Measurements from ENCODE around the gene SMARCD2. TPM values are rescaled to one million over a fixed set of nuclear protein-coding genes. Genes with fewer than 3 reads are reported as not detected.

The SMARCD2 gene
- total and polyA plus RNA-seq, 2 of the 13 experiments (the other 11 are each of a cell fraction or from before 2014, with no cell fraction given) = 122 to 150 TPM

DNA sequence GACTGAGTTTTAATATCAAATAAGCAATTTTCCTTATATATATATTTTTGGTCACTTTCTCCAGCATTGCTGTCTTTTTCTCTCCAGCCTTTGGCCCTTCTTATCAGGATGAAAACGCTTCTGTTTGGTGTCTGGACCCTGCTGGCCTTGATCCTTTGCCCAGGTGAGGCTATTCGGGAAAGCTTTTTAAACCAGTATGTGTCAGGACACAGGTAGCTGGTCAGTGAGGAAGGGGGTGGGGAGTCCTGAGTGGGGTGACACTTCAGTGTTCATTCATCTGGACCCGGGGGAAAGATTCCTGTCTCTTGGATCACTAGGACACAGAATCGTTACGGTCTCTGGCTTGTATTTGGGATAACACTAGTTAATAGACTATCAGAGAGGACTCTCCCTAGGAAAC, 12.2 kb upstream of the SMARCD2 start (continued):
- TF ChIP-seq EP300 (IDR thresholded peaks at IDR 0.05; ENCODE audit: low read depth in 2 of 2, low read length in 2 of 2) (peak in 1 of 2 experiments; percentile 63; a peak in 2 of 4 replicates), EP300 (CRISPR knock-in tag; IDR thresholded peaks at IDR 0.05; ENCODE audit: borderline replicate concordance) (no peak), LCORL (IDR thresholded peaks at IDR 0.05) (no peak), LCORL (CRISPR knock-in tag; IDR thresholded peaks at IDR 0.05) (peak; percentile 96), IRX3 (CRISPR knock-in tag; IDR thresholded peaks at IDR 0.05; ENCODE audit: borderline replicate concordance, low read depth) (no peak), ZNF510 (CRISPR knock-in tag; IDR thresholded peaks at IDR 0.05; ENCODE audit: low read depth) (no peak), ZNF749 (CRISPR knock-in tag; IDR thresholded peaks at IDR 0.05; ENCODE audit: borderline replicate concordance) (no peak), MIER2 (CRISPR knock-in tag; IDR thresholded peaks at IDR 0.05) (0 out of 2 replicates have a peak, but pooled peaks have one; percentile 25), ZNF652 (CRISPR knock-in tag; IDR thresholded peaks at IDR 0.05; ENCODE audit: borderline replicate concordance, low read depth) (peak; percentile 37; the same call in 1 of the 2 replicates), ESRRA (CRISPR knock-in tag; IDR thresholded peaks at IDR 0.05; ENCODE audit: low read depth) (peak; percentile 75; the same call in 1 of the 2 replicates), ZNF841 (CRISPR knock-in tag; IDR thresholded peaks at IDR 0.05; ENCODE audit: borderline replicate concordance) (no peak), ZEB1 (IDR thresholded peaks at IDR 0.05; ENCODE audit: insufficient replicate concordance, low read depth) (peak; percentile 98), NR2F2 (IDR thresholded peaks at IDR 0.05; ENCODE audit: borderline replicate concordance, low read depth) (peak; percentile 25; the same call in 1 of the 2 replicates), ZNF549 (CRISPR knock-in tag; IDR thresholded peaks at IDR 0.05) (no peak), RFXANK (CRISPR knock-in tag; IDR thresholded peaks at IDR 0.05) (no peak), KDM3A (CRISPR knock-in tag; IDR thresholded peaks at IDR 0.05; ENCODE audit: low read depth) (0 out of 2 replicates have a peak, but pooled peaks have one; percentile 58), RCOR2 (CRISPR knock-in tag; IDR thresholded peaks at IDR 0.05) (peak; percentile 60; the same call in 1 of the 2 replicates)
- TF ChIP-seq, protein P1, sequence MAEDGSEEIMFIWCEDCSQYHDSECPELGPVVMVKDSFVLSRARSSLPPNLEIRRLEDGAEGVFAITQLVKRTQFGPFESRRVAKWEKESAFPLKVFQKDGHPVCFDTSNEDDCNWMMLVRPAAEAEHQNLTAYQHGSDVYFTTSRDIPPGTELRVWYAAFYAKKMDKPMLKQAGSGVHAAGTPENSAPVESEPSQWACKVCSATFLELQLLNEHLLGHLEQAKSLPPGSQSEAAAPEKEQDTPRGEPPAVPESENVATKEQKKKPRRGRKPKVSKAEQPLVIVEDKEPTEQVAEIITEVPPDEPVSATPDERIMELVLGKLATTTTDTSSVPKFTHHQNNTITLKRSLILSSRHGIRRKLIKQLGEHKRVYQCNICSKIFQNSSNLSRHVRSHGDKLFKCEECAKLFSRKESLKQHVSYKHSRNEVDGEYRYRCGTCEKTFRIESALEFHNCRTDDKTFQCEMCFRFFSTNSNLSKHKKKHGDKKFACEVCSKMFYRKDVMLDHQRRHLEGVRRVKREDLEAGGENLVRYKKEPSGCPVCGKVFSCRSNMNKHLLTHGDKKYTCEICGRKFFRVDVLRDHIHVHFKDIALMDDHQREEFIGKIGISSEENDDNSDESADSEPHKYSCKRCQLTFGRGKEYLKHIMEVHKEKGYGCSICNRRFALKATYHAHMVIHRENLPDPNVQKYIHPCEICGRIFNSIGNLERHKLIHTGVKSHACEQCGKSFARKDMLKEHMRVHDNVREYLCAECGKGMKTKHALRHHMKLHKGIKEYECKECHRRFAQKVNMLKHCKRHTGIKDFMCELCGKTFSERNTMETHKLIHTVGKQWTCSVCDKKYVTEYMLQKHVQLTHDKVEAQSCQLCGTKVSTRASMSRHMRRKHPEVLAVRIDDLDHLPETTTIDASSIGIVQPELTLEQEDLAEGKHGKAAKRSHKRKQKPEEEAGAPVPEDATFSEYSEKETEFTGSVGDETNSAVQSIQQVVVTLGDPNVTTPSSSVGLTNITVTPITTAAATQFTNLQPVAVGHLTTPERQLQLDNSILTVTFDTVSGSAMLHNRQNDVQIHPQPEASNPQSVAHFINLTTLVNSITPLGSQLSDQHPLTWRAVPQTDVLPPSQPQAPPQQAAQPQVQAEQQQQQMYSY (CRISPR knock-in tag; IDR thresholded peaks at IDR 0.05) = peak; percentile 46; the same call in 1 of the 2 replicates
- TF ChIP-seq, protein P2, sequence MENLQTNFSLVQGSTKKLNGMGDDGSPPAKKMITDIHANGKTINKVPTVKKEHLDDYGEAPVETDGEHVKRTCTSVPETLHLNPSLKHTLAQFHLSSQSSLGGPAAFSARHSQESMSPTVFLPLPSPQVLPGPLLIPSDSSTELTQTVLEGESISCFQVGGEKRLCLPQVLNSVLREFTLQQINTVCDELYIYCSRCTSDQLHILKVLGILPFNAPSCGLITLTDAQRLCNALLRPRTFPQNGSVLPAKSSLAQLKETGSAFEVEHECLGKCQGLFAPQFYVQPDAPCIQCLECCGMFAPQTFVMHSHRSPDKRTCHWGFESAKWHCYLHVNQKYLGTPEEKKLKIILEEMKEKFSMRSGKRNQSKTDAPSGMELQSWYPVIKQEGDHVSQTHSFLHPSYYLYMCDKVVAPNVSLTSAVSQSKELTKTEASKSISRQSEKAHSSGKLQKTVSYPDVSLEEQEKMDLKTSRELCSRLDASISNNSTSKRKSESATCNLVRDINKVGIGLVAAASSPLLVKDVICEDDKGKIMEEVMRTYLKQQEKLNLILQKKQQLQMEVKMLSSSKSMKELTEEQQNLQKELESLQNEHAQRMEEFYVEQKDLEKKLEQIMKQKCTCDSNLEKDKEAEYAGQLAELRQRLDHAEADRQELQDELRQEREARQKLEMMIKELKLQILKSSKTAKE (CRISPR knock-in tag; IDR thresholded peaks at IDR 0.05; ENCODE audit: borderline replicate concordance) = no peak
- TF ChIP-seq, protein P3, sequence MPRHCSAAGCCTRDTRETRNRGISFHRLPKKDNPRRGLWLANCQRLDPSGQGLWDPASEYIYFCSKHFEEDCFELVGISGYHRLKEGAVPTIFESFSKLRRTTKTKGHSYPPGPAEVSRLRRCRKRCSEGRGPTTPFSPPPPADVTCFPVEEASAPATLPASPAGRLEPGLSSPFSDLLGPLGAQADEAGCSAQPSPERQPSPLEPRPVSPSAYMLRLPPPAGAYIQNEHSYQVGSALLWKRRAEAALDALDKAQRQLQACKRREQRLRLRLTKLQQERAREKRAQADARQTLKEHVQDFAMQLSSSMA (CRISPR knock-in tag; IDR thresholded peaks at IDR 0.05) = 0 out of 2 replicates have a peak, but pooled peaks have one; percentile 18
- TF ChIP-seq, protein P4, sequence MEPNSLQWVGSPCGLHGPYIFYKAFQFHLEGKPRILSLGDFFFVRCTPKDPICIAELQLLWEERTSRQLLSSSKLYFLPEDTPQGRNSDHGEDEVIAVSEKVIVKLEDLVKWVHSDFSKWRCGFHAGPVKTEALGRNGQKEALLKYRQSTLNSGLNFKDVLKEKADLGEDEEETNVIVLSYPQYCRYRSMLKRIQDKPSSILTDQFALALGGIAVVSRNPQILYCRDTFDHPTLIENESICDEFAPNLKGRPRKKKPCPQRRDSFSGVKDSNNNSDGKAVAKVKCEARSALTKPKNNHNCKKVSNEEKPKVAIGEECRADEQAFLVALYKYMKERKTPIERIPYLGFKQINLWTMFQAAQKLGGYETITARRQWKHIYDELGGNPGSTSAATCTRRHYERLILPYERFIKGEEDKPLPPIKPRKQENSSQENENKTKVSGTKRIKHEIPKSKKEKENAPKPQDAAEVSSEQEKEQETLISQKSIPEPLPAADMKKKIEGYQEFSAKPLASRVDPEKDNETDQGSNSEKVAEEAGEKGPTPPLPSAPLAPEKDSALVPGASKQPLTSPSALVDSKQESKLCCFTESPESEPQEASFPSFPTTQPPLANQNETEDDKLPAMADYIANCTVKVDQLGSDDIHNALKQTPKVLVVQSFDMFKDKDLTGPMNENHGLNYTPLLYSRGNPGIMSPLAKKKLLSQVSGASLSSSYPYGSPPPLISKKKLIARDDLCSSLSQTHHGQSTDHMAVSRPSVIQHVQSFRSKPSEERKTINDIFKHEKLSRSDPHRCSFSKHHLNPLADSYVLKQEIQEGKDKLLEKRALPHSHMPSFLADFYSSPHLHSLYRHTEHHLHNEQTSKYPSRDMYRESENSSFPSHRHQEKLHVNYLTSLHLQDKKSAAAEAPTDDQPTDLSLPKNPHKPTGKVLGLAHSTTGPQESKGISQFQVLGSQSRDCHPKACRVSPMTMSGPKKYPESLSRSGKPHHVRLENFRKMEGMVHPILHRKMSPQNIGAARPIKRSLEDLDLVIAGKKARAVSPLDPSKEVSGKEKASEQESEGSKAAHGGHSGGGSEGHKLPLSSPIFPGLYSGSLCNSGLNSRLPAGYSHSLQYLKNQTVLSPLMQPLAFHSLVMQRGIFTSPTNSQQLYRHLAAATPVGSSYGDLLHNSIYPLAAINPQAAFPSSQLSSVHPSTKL (CRISPR knock-in tag; IDR thresholded peaks at IDR 0.05) = peak; percentile 52
